GM18867 (cell line): ENCODE measurements around the gene TCP10L.
"Not testable (repeated sequence)": the region's sequence is repeated elsewhere in the genome, so short reads cannot be mapped to it uniquely, and the experiment has no call there.

Experiments used
- ATAC-seq: cut with Tn5 transposase; IDR thresholded peaks from one replicate; pipeline ENCODE4 v1.9.1; 2021; ENCODE audit warnings: mild to moderate bottlenecking, moderate library complexity; ENCODE audit not compliant: unreplicated experiment

The TCP10L gene

GRCh38 chr21:32558106-32558505, 27.2 kb downstream of the TCP10L start:
- ATAC-seq: no peak

GRCh38 chr21:32554832-32555638, 30.3 kb downstream of the TCP10L start:
- no peak for ATAC-seq

GRCh38 chr21:32549886-32550285, 35.4 kb downstream of the TCP10L start:
- no peak for ATAC-seq

- ATAC-seq: no peak
Measured at GRCh38 chr21:32549440-32549839, 35.9 kb downstream of the TCP10L start.

- ATAC-seq: no peak
Measured at GRCh38 chr21:32548978-32549377, 36.3 kb downstream of the TCP10L start.

GRCh38 chr21:32547018-32547417, 38.3 kb downstream of the TCP10L start:
- ATAC-seq: no peak

- ATAC-seq: no peak
Measured at GRCh38 chr21:32545948-32546441, 39.3 kb downstream of the TCP10L start.

- ATAC-seq: no peak
Measured at GRCh38 chr21:32544697-32545096, 40.6 kb downstream of the TCP10L start.

GRCh38 chr21:32543975-32544374, 41.3 kb downstream of the TCP10L start:
- no peak for ATAC-seq

GRCh38 chr21:32543056-32543455, 42.3 kb downstream of the TCP10L start:
- not testable (repeated sequence) for ATAC-seq

GRCh38 chr21:32539378-32539777, 45.9 kb downstream of the TCP10L start:
- no peak for ATAC-seq

GRCh38 chr21:32538147-32538792, 47.1 kb downstream of the TCP10L start:
- no peak for ATAC-seq

- no peak for ATAC-seq
Measured at GRCh38 chr21:32537569-32537881, 47.8 kb downstream of the TCP10L start.

GRCh38 chr21:32535612-32536011, 49.7 kb downstream of the TCP10L start:
- no peak for ATAC-seq

GRCh38 chr21:32534113-32534512, 51.2 kb downstream of the TCP10L start:
- no peak for ATAC-seq

- ATAC-seq: no peak
Measured at GRCh38 chr21:32533611-32534010, 51.7 kb downstream of the TCP10L start.

- no peak for ATAC-seq
Measured at GRCh38 chr21:32533053-32533452, 52.3 kb downstream of the TCP10L start.

- no peak for ATAC-seq
Measured at GRCh38 chr21:32532636-32533035, 52.7 kb downstream of the TCP10L start.

- not testable (repeated sequence) for ATAC-seq
Measured at GRCh38 chr21:32531561-32531960, 53.8 kb downstream of the TCP10L start.

- not testable (repeated sequence) for ATAC-seq
Measured at GRCh38 chr21:32530809-32531208, 54.5 kb downstream of the TCP10L start.

GRCh38 chr21:32529679-32530078, 55.6 kb downstream of the TCP10L start:
- ATAC-seq: no peak

- ATAC-seq: no peak
Measured at GRCh38 chr21:32525282-32525681, 60.0 kb downstream of the TCP10L start.
